Mesothelial cell of epicardium (in vitro differentiated cells): ENCODE data around the gene IMPG2. TPM values are rescaled to one million over a fixed set of nuclear protein-coding genes. Genes with fewer than 3 reads are reported as not detected.
A peak's percentile ranks its signal among the peaks of the same experiment; 100 is the strongest.

ENCODE experiments used
- DNase-seq, 2 experiments: peaks; one replicate each; pipeline ENCODE4 v3.0.0; 2021; ENCODE audit warnings: low spot score in 2 of 2; ENCODE audit not compliant: unreplicated experiment in 2 of 2
- H3K27ac Mint-ChIP-seq: 2 replicates; pipeline ENCODE4 v1.8.0; 2021; ENCODE audit warnings: mixed read lengths
- H3K27me3 Mint-ChIP-seq: 2 replicates; pipeline ENCODE4 v1.8.0; 2021; ENCODE audit warnings: low read depth, mixed read lengths
- H3K36me3 Mint-ChIP-seq: 2 replicates; pipeline ENCODE4 v1.8.0; 2021; ENCODE audit warnings: mixed read lengths
- H3K4me1 Mint-ChIP-seq: 2 replicates; pipeline ENCODE4 v1.8.0; 2021; ENCODE audit warnings: mixed read lengths
- H3K4me3 Mint-ChIP-seq: 2 replicates; pipeline ENCODE4 v1.8.0; 2021; ENCODE audit warnings: mild to moderate bottlenecking, moderate library complexity, mixed read lengths
- H3K9me3 Mint-ChIP-seq: 2 replicates; pipeline ENCODE4 v1.8.0; 2021; ENCODE audit warnings: mixed read lengths
- total RNA-seq: library from RNA; stranded (reverse); gene quantifications from 3 replicates; pipeline ENCODE4 v1.2.1, GENCODE V29; 2021
- TF ChIP-seq, protein P1 (sequence below): fragments of 200-600 bp; sonication (generic); IDR thresholded peaks from one replicate; pipeline ENCODE4 v1.5.0; 2021; ENCODE audit warnings: antibody characterized with exemption; ENCODE audit not compliant: unreplicated experiment

Gene IMPG2
- total RNA-seq, 1 donor from 2014 or later: 0.69 TPM

- Mint-ChIP-seq H3K36me3 (no peaks in the 10 kb centered on the region), H3K4me3 (no peak overlapping the region), H3K27me3 (no peaks in the 10 kb centered on the region), H3K4me1 (peaks cover 27% of the 10 kb centered on the region), H3K9me3 (no peaks in the 10 kb centered on the region), H3K27ac (peak overlapping the region; percentile 40)
- no peak for DNase-seq
- TF ChIP-seq, protein P1, sequence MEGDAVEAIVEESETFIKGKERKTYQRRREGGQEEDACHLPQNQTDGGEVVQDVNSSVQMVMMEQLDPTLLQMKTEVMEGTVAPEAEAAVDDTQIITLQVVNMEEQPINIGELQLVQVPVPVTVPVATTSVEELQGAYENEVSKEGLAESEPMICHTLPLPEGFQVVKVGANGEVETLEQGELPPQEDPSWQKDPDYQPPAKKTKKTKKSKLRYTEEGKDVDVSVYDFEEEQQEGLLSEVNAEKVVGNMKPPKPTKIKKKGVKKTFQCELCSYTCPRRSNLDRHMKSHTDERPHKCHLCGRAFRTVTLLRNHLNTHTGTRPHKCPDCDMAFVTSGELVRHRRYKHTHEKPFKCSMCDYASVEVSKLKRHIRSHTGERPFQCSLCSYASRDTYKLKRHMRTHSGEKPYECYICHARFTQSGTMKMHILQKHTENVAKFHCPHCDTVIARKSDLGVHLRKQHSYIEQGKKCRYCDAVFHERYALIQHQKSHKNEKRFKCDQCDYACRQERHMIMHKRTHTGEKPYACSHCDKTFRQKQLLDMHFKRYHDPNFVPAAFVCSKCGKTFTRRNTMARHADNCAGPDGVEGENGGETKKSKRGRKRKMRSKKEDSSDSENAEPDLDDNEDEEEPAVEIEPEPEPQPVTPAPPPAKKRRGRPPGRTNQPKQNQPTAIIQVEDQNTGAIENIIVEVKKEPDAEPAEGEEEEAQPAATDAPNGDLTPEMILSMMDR: no peak
Measured at GRCh38 chr3:101228441-101228840, 91.9 kb downstream of the IMPG2 start.

GRCh38 chr3:101224739-101225138, 95.6 kb downstream of the IMPG2 start:
- H3K27me3 Mint-ChIP-seq: no peaks in the 10 kb centered on the region
- peaks cover 4% of the 10 kb centered on the region for H3K36me3 Mint-ChIP-seq
- TF ChIP-seq, protein P1: no peak
- H3K4me3 Mint-ChIP-seq: no peak overlapping the region
- DNase-seq: no peak
- peaks cover 27% of the 10 kb centered on the region for H3K4me1 Mint-ChIP-seq
- no peak overlapping the region for H3K27ac Mint-ChIP-seq
- peaks cover 10% of the 10 kb centered on the region for H3K9me3 Mint-ChIP-seq

DNA sequence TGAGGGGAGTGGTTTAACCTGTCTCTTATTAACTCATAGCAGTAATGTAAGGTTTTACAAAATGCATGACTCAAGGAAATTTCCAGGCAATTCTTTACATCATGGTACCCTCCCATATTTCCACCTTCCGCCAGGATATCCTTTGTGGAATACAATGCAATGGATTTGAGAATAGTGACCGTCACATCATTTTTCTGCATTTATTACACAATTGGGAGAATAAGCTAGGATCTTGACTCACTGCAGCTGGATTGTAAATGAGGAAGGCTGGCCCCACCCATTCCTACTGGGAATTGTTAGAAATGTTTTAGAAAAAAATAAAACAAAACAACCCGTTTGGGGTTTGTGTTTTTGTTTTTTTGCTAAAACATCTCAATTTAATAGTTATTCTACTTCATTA, 97.4 kb downstream of the IMPG2 start:
- Mint-ChIP-seq H3K36me3 (peaks cover 8% of the 10 kb centered on the region), H3K27ac (no peak overlapping the region), H3K4me3 (no peak overlapping the region), H3K4me1 (peaks cover 18% of the 10 kb centered on the region), H3K27me3 (no peaks in the 10 kb centered on the region), H3K9me3 (peaks cover 16% of the 10 kb centered on the region)
- TF ChIP-seq, protein P1: no peak
- DNase-seq: no peak

DNA sequence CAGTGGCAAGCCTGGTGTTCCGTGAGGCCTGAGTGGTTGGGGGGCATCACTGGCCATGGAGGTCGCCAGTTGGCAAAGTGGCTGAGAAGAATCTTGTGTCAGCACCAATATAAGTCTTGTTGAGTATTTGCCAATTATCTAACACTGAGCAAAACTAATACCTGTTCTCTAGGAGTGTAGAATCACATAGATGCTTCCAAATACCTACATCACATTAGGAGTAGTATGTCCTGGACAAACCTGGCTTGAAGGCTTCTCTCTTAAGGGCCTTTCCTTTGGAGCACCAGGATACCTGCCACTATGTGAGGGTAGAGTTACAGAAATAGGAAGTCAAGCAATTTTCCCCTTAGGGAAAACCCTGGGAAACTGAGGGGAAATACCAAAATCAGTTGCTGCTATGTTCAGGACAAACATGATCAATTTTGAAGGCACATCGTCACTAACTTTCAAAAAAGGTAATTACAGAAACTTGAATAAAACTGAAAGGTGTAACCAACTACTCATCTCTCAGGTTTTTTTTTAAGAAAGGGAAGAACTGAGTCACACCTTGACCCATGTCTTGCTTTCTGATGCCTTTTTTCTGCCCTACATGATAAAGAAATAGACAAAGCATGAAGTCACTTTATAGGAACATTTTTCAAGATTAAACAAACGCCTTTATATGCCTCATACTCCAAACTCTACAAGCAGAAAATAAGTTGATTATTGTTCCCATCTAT, 100.4 kb downstream of the IMPG2 start:
- Mint-ChIP-seq H3K4me1 (no peaks in the 10 kb centered on the region), H3K4me3 (no peak overlapping the region), H3K36me3 (peaks cover 8% of the 10 kb centered on the region), H3K27ac (no peak overlapping the region), H3K9me3 (peaks cover 16% of the 10 kb centered on the region), H3K27me3 (no peaks in the 10 kb centered on the region)
- no peak for DNase-seq
- TF ChIP-seq, protein P1: no peak

DNA sequence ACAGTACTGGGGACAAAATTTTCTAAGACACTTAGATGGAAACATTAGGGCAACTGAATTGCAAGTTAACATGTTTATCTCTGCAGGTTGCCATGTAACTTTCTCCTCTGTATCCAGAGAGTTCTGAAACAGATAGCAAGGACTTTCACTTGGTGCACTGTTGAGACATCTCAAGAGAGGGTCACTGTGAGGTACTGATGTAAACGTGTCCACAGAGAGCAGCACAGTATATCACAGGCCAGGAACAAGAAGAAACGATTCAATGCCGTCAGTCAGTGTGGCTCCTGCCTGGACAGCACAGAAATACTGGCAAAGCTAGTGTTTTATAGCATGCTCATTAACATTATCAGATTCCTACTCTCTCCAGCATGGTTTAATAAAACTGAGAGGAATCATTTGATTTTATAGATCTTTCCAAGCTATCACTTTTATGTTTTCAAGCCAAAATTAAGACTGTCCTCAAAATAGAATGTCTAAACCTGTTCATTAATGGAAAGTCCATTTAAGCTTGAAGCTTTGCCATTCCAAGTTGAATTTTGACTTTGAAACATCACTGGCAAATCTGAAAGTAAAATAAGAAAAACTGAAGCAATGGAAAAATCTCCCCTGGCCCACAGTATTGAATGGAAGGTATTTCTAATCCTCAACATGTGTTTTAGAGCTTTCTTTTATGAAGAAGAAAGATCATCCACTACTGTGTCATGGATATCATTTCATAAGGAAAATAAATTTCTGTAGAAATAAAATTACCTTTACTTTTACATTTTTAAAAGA, 102.7 kb downstream of the IMPG2 start:
- TF ChIP-seq, protein P1: no peak
- Mint-ChIP-seq H3K4me3 (no peak overlapping the region), H3K36me3 (peaks cover 10% of the 10 kb centered on the region)

More for the DNA sequence above, 102.7 kb downstream of the IMPG2 start:
- H3K4me1 Mint-ChIP-seq: no peaks in the 10 kb centered on the region
- H3K9me3 Mint-ChIP-seq: peaks cover 26% of the 10 kb centered on the region
- H3K27me3 Mint-ChIP-seq: no peaks in the 10 kb centered on the region
- no peak for DNase-seq
- H3K27ac Mint-ChIP-seq: no peak overlapping the region
